ENCODE measurements around the gene ZNF81.
"Not testable (repeated sequence)": the region's sequence is repeated elsewhere in the genome, so short reads cannot be mapped to it uniquely, and the experiment has no call there.

ZNF81 gene

GRCh38 chrX:47936940-47937317 is 100.2 kb downstream of the ZNF81 start:
- Mint-ChIP-seq H3K4me1 (ENCODE audit: low read depth) (peaks cover 10% of the 10 kb centered on the region), H3K36me3 (no peaks in the 10 kb centered on the region), H3K9me3 (ENCODE audit: low read depth) (no peaks in the 10 kb centered on the region), H3K27me3 (no peaks in the 10 kb centered on the region), H3K4me3 (peak overlapping the region; percentile 83), H3K27ac (no peak overlapping the region)

GRCh38 chrX:47940448-47940847 is 103.7 kb downstream of the ZNF81 start:
- H3K27ac Mint-ChIP-seq = no peak overlapping the region
- no peaks in the 10 kb centered on the region for H3K27me3 Mint-ChIP-seq
- peaks cover 10% of the 10 kb centered on the region for H3K4me1 Mint-ChIP-seq (ENCODE audit: low read depth)
- H3K9me3 Mint-ChIP-seq (ENCODE audit: low read depth) = no peaks in the 10 kb centered on the region
- no peak overlapping the region for H3K4me3 Mint-ChIP-seq
- peaks cover 3% of the 10 kb centered on the region for H3K36me3 Mint-ChIP-seq

- H3K27me3 Mint-ChIP-seq = no peaks in the 10 kb centered on the region
- no peaks in the 10 kb centered on the region for H3K9me3 Mint-ChIP-seq (ENCODE audit: low read depth)
- H3K36me3 Mint-ChIP-seq = peaks cover 3% of the 10 kb centered on the region
- H3K27ac Mint-ChIP-seq = no peak overlapping the region
- H3K4me3 Mint-ChIP-seq = no peak overlapping the region
- H3K4me1 Mint-ChIP-seq (ENCODE audit: low read depth) = peaks cover 6% of the 10 kb centered on the region
Observed at GRCh38 chrX:47941423-47941822, 104.7 kb downstream of the ZNF81 start.

- H3K27ac Mint-ChIP-seq; H3K36me3 Mint-ChIP-seq; H3K4me1 Mint-ChIP-seq (ENCODE audit: low read depth); H3K4me3 Mint-ChIP-seq; H3K27me3 Mint-ChIP-seq; H3K9me3 Mint-ChIP-seq (ENCODE audit: low read depth): not testable (repeated sequence)
Observed at GRCh38 chrX:47955295-47955694, 118.6 kb downstream of the ZNF81 start.

- Mint-ChIP-seq H3K4me1 (ENCODE audit: low read depth) (no peaks in the 10 kb centered on the region), H3K4me3 (no peak overlapping the region), H3K27me3 (no peaks in the 10 kb centered on the region)
Observed at GRCh38 chrX:47956016-47956415, 119.3 kb downstream of the ZNF81 start.

GRCh38 chrX:47958206-47958605 is 121.5 kb downstream of the ZNF81 start:
- not testable (repeated sequence) for H3K36me3 Mint-ChIP-seq; H3K27me3 Mint-ChIP-seq; H3K4me1 Mint-ChIP-seq (ENCODE audit: low read depth); H3K9me3 Mint-ChIP-seq (ENCODE audit: low read depth); H3K27ac Mint-ChIP-seq; H3K4me3 Mint-ChIP-seq

More at GRCh38 chrX:47956016-47956415, 119.3 kb downstream of the ZNF81 start:
- Mint-ChIP-seq H3K9me3 (ENCODE audit: low read depth) (no peaks in the 10 kb centered on the region), H3K27ac (no peak overlapping the region), H3K36me3 (no peaks in the 10 kb centered on the region)

GRCh38 chrX:47958761-47959342 is 122.2 kb downstream of the ZNF81 start:
- Mint-ChIP-seq H3K36me3 (no peaks in the 10 kb centered on the region), H3K27ac (no peak overlapping the region), H3K27me3 (no peaks in the 10 kb centered on the region), H3K4me1 (ENCODE audit: low read depth) (no peaks in the 10 kb centered on the region), H3K9me3 (ENCODE audit: low read depth) (no peaks in the 10 kb centered on the region), H3K4me3 (no peak overlapping the region)

GRCh38 chrX:47960406-47960805 is 123.7 kb downstream of the ZNF81 start:
- H3K36me3 Mint-ChIP-seq = no peaks in the 10 kb centered on the region
- no peaks in the 10 kb centered on the region for H3K4me1 Mint-ChIP-seq (ENCODE audit: low read depth)
- H3K9me3 Mint-ChIP-seq (ENCODE audit: low read depth) = no peaks in the 10 kb centered on the region
- no peak overlapping the region for H3K27ac Mint-ChIP-seq
- H3K27me3 Mint-ChIP-seq = no peaks in the 10 kb centered on the region
- H3K4me3 Mint-ChIP-seq = no peak overlapping the region

- not testable (repeated sequence) for H3K4me1 Mint-ChIP-seq (ENCODE audit: low read depth); H3K27ac Mint-ChIP-seq; H3K4me3 Mint-ChIP-seq; H3K27me3 Mint-ChIP-seq; H3K9me3 Mint-ChIP-seq (ENCODE audit: low read depth); H3K36me3 Mint-ChIP-seq
Observed at GRCh38 chrX:47961830-47962229, 125.1 kb downstream of the ZNF81 start.

GRCh38 chrX:47965526-47965925 is 128.8 kb downstream of the ZNF81 start:
- not testable (repeated sequence) for H3K36me3 Mint-ChIP-seq

More at GRCh38 chrX:47965526-47965925, 128.8 kb downstream of the ZNF81 start:
- not testable (repeated sequence) for H3K27ac Mint-ChIP-seq; H3K9me3 Mint-ChIP-seq (ENCODE audit: low read depth); H3K4me1 Mint-ChIP-seq (ENCODE audit: low read depth); H3K4me3 Mint-ChIP-seq; H3K27me3 Mint-ChIP-seq

Data from activated naive CD8-positive, alpha-beta T cell (primary cell).